Tibial nerve (tissue), 4 donors: ENCODE data around the gene LZTS3. TPM values are rescaled to one million over a fixed set of nuclear protein-coding genes. Genes with fewer than 3 reads are reported as not detected.

Experiments used
- DNase-seq, 2 donors: peaks; one replicate each; pipeline ENCODE4 v3.0.0-alpha.2; 2019; ENCODE audit warnings: low spot score in 2 of 2
- H3K27ac ChIP-seq, 4 donors: fragments of 200-600 bp; sonication (generic) in 3 of 4; one replicate each; pipeline ENCODE4 v1.5.1; 2017 to 2019; ENCODE audit warnings: mild to moderate bottlenecking in 1 of 4
- H3K27me3 ChIP-seq, 2 donors: fragments of 200-600 bp; sonication (generic) in 1 of 2; one replicate each; pipeline versions ENCODE4 v1.5.1 to v1.6.0; 2017 to 2019
- H3K36me3 ChIP-seq, 3 donors: fragments of 200-600 bp; sonication (generic); one replicate each; pipeline ENCODE4 v1.5.1; 2018 to 2019
- H3K4me1 ChIP-seq, 4 donors: fragments of 200-600 bp; sonication (generic) in 3 of 4; one replicate each; pipeline ENCODE4 v1.5.1; 2017 to 2019
- H3K4me3 ChIP-seq, 4 donors: fragments of 200-600 bp; sonication (generic) in 3 of 4; one replicate each; pipeline ENCODE4 v1.5.1; 2017 to 2019; ENCODE audit warnings: mild to moderate bottlenecking in 1 of 4, moderate library complexity in 1 of 4
- H3K9me3 ChIP-seq, 4 donors: fragments of 200-600 bp; sonication (generic) in 3 of 4; one replicate each; pipeline ENCODE4 v1.5.1; 2017 to 2019
- EP300 ChIP-seq, 2 donors: sonication (generic); formaldehyde crosslinking; IDR thresholded peaks; one replicate each; pipeline ENCODE4 v1.6.1; 2017; ENCODE audit warnings: antibody characterized with exemption in 2 of 2, mild to moderate bottlenecking in 1 of 2
- POLR2A ChIP-seq, 2 donors: fragments of 450-650 bp; IDR thresholded peaks; one replicate each; pipeline ENCODE4 v1.6.1; 2017; ENCODE audit warnings: antibody characterized with exemption in 2 of 2, mild to moderate bottlenecking in 2 of 2, moderate library complexity in 2 of 2
- WGBS, 2 donors: methylation state at CpG; one replicate each; pipeline ENCODE4 v1.1.5; 2018; 5-methylcytosine and 5-hydroxymethylcytosine counted together
- total RNA-seq, 4 donors: library from RNA; depleted of rRNA; stranded (reverse); fragments of >200 nt; gene quantifications; one replicate each; pipeline ENCODE4 v1.1.0, GENCODE V29; 2016
- TF ChIP-seq, protein P1 (sequence below), 5 experiments: fragments of 200-600 bp in 3 of 5; fragments of 450-650 bp in 2 of 5; sonication (generic) in 3 of 5; IDR thresholded peaks; one replicate each; pipeline ENCODE4 v1.5.1; 2016 to 2019; ENCODE audit warnings: antibody characterized with exemption in 5 of 5, mild to moderate bottlenecking in 3 of 5, moderate library complexity in 2 of 5

The LZTS3 gene
- total RNA-seq, 4 donors from 2014 or later = 10.9 to 28.2 (median 18.6) TPM

DNA sequence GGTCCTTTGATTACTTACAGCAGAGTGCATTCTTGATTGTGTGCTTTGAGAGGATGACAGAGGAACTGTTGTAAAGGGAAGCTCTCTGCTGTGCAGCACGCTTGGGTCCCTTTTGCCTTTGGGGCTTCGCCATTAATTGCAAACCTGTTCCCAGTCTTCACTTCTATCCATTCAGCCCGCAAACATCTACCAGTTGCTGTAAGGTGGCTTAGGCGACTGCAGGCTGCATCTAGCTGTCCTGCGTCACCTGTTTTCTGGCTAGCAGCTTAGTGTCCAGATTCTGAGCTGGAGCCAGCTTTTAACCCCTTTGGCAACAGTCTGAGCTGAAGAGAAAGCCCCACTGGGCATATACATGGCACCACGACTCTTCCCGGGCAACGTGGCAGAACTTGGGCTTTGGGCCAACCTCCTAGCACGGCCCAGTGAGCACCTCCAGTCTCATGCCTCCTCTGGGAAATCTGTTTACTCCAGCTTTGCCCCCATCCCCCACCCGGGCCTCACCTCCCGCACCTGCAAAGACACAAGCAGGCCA is 11.2 kb downstream of the LZTS3 start:
- no peak for DNase-seq
- TF ChIP-seq EP300 (IDR thresholded peaks at IDR 0.05) = no peak
- TF ChIP-seq POLR2A (IDR thresholded peaks at IDR 0.05) = no peak
- TF ChIP-seq, protein P1, sequence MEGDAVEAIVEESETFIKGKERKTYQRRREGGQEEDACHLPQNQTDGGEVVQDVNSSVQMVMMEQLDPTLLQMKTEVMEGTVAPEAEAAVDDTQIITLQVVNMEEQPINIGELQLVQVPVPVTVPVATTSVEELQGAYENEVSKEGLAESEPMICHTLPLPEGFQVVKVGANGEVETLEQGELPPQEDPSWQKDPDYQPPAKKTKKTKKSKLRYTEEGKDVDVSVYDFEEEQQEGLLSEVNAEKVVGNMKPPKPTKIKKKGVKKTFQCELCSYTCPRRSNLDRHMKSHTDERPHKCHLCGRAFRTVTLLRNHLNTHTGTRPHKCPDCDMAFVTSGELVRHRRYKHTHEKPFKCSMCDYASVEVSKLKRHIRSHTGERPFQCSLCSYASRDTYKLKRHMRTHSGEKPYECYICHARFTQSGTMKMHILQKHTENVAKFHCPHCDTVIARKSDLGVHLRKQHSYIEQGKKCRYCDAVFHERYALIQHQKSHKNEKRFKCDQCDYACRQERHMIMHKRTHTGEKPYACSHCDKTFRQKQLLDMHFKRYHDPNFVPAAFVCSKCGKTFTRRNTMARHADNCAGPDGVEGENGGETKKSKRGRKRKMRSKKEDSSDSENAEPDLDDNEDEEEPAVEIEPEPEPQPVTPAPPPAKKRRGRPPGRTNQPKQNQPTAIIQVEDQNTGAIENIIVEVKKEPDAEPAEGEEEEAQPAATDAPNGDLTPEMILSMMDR (IDR thresholded peaks at IDR 0.05) = no peak
- Histone ChIP-seq H3K9me3 (no peaks in the 10 kb centered on the region), H3K36me3 (peaks cover 0 to 21% (median 0%) of the 10 kb centered on the region in 3 donors), H3K27ac (no peak overlapping the region), H3K4me3 (no peak overlapping the region), H3K27me3 (no peaks in the 10 kb centered on the region), H3K4me1 (peaks cover 0 to 30% (median 18%) of the 10 kb centered on the region in 4 donors)
- 41 to 56% methylated on average over 11 of the region's 11 CpGs for WGBS, 2 donors

DNA sequence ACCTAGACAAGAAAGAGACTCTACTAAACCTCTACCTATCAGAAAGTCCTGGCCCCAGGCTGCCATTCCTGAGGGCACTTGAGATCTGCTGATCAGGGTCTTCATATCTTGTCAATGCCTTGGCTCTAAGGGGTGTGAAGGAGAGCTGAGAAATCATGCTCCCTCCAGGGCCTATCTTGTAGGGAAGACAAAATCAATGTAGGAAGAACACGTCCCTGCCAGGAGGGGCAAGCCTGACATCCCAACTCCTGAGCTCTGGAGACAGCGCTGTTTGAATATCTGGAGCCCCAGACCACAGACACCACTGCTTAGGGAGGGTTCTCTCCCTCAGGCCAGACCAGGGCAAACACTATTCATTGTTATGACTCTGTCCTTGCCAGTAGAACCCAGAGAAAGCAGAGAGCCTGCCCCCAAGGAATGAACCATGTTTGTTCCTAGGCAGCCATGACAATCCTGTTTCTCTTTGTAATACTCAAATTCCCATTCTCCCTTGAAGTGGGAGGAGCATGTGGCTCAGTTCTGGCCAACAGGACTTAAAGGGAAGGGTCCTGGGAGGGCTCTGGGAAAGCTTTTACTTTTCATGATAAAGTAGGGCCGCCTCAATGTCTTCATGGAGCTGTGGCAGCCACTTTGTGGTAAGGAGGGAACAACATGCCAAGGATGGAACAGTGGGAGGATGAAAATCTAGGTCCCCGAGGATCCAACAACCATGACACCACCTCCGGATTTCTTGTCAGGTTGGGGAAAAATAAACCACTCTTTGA is 11.9 kb downstream of the LZTS3 start:
- 67 to 69% methylated on average over 5 of the region's 5 CpGs for WGBS, 2 donors
- no peak for DNase-seq
- H3K36me3 ChIP-seq = peaks cover 0 to 21% (median 0%) of the 10 kb centered on the region in 3 donors
- no peaks in the 10 kb centered on the region for H3K9me3 ChIP-seq
- TF ChIP-seq, protein P1 (IDR thresholded peaks at IDR 0.05) = no peak
- TF ChIP-seq POLR2A (IDR thresholded peaks at IDR 0.05) = no peak
- no peak for TF ChIP-seq EP300 (IDR thresholded peaks at IDR 0.05)
- no peak overlapping the region for H3K4me3 ChIP-seq
- peaks cover 0 to 36% (median 25%) of the 10 kb centered on the region in 4 donors for H3K4me1 ChIP-seq
- H3K27me3 ChIP-seq = no peaks in the 10 kb centered on the region
- no peak overlapping the region for H3K27ac ChIP-seq

DNA sequence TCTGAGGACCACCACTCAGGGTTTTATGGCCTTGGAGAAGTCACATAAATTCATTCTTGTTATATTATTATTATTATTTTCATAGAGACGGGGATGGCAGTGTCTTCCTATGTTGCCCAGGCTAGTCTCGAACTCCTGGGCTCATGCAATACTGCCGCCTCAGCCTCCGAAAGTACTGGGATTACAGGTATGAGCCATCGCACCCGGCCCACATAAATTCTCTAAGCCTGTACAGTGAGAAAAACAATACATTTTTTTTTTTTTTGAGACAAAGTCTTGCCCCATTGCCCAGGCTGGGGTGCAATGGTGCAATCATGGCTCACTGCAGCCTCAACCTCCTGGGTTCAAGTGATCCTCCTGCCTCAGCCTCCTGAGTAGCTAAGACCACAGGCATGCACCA is 12.9 kb downstream of the LZTS3 start:
- H3K4me1 ChIP-seq = peaks cover 0 to 40% (median 25%) of the 10 kb centered on the region in 4 donors
- H3K36me3 ChIP-seq = peaks cover 0 to 17% (median 0%) of the 10 kb centered on the region in 3 donors
- H3K9me3 ChIP-seq = no peaks in the 10 kb centered on the region
- no peaks in the 10 kb centered on the region for H3K27me3 ChIP-seq
- H3K4me3 ChIP-seq = peak overlapping the region in 1 of 4 donors; percentile 83
- TF ChIP-seq, protein P1 (IDR thresholded peaks at IDR 0.05) = no peak
- H3K27ac ChIP-seq = peak overlapping the region in 1 of 4 donors; percentile 86
- 96 to 99% methylated on average over 6 of the region's 6 CpGs for WGBS, 2 donors
- DNase-seq = no peak

DNA sequence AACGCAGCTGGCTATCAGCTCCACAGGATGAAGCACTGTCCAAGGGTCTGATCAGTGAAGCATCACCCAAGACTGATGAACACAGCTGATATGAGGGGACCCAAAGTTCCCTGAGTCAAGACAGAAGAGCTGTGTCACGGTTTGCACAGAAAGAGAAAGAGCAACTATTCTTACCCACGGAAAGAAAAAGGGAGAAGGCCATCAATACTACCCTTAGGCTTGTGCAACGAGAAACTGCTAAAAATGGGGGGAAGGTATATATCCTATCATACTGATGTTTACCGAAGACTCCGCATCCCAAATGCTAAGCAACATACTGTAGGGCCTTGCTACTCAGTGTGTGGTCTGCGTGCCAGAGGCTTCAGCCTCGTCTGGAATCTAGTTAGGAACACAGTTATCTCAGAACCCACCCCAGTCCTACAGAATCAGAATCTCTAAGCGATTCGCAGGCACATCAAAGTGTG is 14.3 kb downstream of the LZTS3 start:
- H3K27me3 ChIP-seq = no peaks in the 10 kb centered on the region
- TF ChIP-seq EP300 (IDR thresholded peaks at IDR 0.05) = no peak
- TF ChIP-seq POLR2A (IDR thresholded peaks at IDR 0.05) = no peak
- TF ChIP-seq, protein P1 (IDR thresholded peaks at IDR 0.05) = no peak

DNA sequence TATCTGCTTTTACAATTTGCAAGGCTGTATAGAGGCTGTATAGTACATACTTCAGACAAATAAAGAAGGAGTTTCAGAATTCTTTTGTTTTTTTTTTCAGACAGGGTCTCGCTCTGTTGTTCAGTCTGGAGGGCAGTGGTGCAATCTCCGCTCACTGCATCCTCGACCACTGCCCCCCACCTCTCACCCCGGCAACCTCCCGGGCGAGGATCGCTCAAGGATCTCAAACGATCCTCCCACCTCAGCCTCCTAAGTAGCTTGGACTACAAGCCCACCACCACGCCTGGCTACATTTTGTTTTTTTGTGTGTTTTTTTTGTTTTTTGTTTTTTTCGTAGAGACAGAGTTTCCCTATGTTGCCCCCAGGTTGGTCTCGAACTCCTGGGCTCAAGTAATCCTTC is 15.5 kb downstream of the LZTS3 start:
- DNase-seq = no peak
- peak overlapping the region in 3 of 4 donors; percentile 2 to 83 (median 67) for H3K4me3 ChIP-seq

More for the DNA sequence above, 14.3 kb downstream of the LZTS3 start:
- Histone ChIP-seq H3K9me3 (no peaks in the 10 kb centered on the region), H3K36me3 (peaks cover 0 to 19% (median 4%) of the 10 kb centered on the region in 3 donors), H3K4me3 (peak overlapping the region; percentile 67 to 89 (median 85)), H3K4me1 (peaks cover 0 to 47% (median 25%) of the 10 kb centered on the region in 4 donors), H3K27ac (peak overlapping the region; percentile 3 to 90 (median 85))
- DNase-seq = no peak
- WGBS, 2 donors = 2 to 4% methylated on average over 10 of the region's 10 CpGs

More for the DNA sequence above, 15.5 kb downstream of the LZTS3 start:
- 67% methylated on average over 11 of the region's 11 CpGs for WGBS, 2 donors
- TF ChIP-seq, protein P1 (IDR thresholded peaks at IDR 0.05) = no peak
- TF ChIP-seq EP300 (IDR thresholded peaks at IDR 0.05) = no peak
- TF ChIP-seq POLR2A (IDR thresholded peaks at IDR 0.05) = no peak
- H3K9me3 ChIP-seq = no peaks in the 10 kb centered on the region
- H3K4me1 ChIP-seq = peaks cover 0 to 56% (median 25%) of the 10 kb centered on the region in 4 donors
- H3K27me3 ChIP-seq = no peaks in the 10 kb centered on the region
- H3K27ac ChIP-seq = no peak overlapping the region
- peaks cover 0 to 16% (median 4%) of the 10 kb centered on the region in 3 donors for H3K36me3 ChIP-seq
